MM.1S (cell line): ENCODE data around the gene OR8K1.

Experiments
- DNase-seq: peaks from one replicate; pipeline ENCODE4 v3.0.0-alpha.2; 2015
- H2AFZ ChIP-seq: fragments of 300-600 bp; sonication (generic); 2 replicates; pipeline ENCODE4 v1.6.0; 2016; ENCODE audit warnings: antibody characterized with exemption, low read length
- H3F3A ChIP-seq: fragments of 300-600 bp; sonication (generic); 2 replicates; pipeline ENCODE4 v1.6.1; 2016; ENCODE audit warnings: mild to moderate bottlenecking, antibody characterized with exemption, low read length, moderate library complexity, mixed read lengths; ENCODE audit not compliant: insufficient read depth
- H3K27ac ChIP-seq: fragments of 300-600 bp; sonication (generic); 2 replicates; pipeline ENCODE4 v1.5.1; 2016; ENCODE audit warnings: mild to moderate bottlenecking, low read length
- H3K27me3 ChIP-seq: fragments of 300-600 bp; sonication (generic); replicated peaks from 2 replicates; pipeline ENCODE4 v1.6.0; 2016; ENCODE audit warnings: low read length; ENCODE audit not compliant: insufficient read depth
- H3K36me3 ChIP-seq: fragments of 300-600 bp; sonication (generic); replicated peaks from 2 replicates; pipeline ENCODE4 v1.6.1; 2016; ENCODE audit warnings: mild to moderate bottlenecking, low read length, mixed read lengths; ENCODE audit not compliant: insufficient read depth
- H3K4me1 ChIP-seq: fragments of 300-600 bp; sonication (generic); 2 replicates; pipeline ENCODE4 v1.6.1; 2016; ENCODE audit warnings: low read length, mixed read lengths
- H3K4me2 ChIP-seq: fragments of 300-600 bp; sonication (generic); 2 replicates; pipeline ENCODE4 v1.6.0; 2016; ENCODE audit warnings: low read depth, low read length
- H3K4me3 ChIP-seq: fragments of 300-600 bp; sonication (generic); 2 replicates; pipeline ENCODE4 v1.5.1; 2016; ENCODE audit warnings: low read length, mixed read lengths
- H3K79me2 ChIP-seq: fragments of 300-600 bp; sonication (generic); 2 replicates; pipeline ENCODE4 v1.6.1; 2016; ENCODE audit warnings: mixed run types, low read length, mixed read lengths
- H3K9ac ChIP-seq: fragments of 300-600 bp; sonication (generic); 2 replicates; pipeline ENCODE4 v1.6.1; 2016; ENCODE audit warnings: low read length, mixed read lengths
- H3K9me2 ChIP-seq: fragments of 300-600 bp; sonication (generic); replicated peaks from 2 replicates; pipeline ENCODE4 v1.6.1; 2016; ENCODE audit warnings: mild to moderate bottlenecking, low read length, mixed read lengths; ENCODE audit not compliant: insufficient read depth
- H3K9me3 ChIP-seq: fragments of 300-600 bp; sonication (generic); replicated peaks from 2 replicates; pipeline ENCODE4 v1.6.1; 2016; ENCODE audit warnings: mild to moderate bottlenecking, low read length, mixed read lengths; ENCODE audit not compliant: insufficient read depth
- H4K20me1 ChIP-seq: fragments of 300-600 bp; sonication (generic); 2 replicates; pipeline ENCODE4 v1.6.1; 2016; ENCODE audit warnings: mild to moderate bottlenecking, low read length, moderate library complexity, mixed read lengths; ENCODE audit not compliant: insufficient read depth
- EZH2 ChIP-seq: fragments of 300-600 bp; sonication (generic); optimal IDR thresholded peaks from 2 replicates; pipeline ENCODE3; 2017; ENCODE audit warnings: low read depth, mild to moderate bottlenecking, antibody characterized with exemption, low read length, mixed read lengths
- EZH2phosphoT487 ChIP-seq: fragments of 300-600 bp; sonication (generic); IDR thresholded peaks from 2 replicates; pipeline ENCODE4 v1.6.1; 2018; ENCODE audit warnings: antibody characterized with exemption, low read length
- TF ChIP-seq, protein P1 (sequence below): fragments of 300-600 bp; sonication (generic); IDR thresholded peaks from 2 replicates; pipeline ENCODE4 v1.5.1; 2016; ENCODE audit warnings: antibody characterized with exemption, low read length, mixed read lengths

Gene OR8K1

DNA sequence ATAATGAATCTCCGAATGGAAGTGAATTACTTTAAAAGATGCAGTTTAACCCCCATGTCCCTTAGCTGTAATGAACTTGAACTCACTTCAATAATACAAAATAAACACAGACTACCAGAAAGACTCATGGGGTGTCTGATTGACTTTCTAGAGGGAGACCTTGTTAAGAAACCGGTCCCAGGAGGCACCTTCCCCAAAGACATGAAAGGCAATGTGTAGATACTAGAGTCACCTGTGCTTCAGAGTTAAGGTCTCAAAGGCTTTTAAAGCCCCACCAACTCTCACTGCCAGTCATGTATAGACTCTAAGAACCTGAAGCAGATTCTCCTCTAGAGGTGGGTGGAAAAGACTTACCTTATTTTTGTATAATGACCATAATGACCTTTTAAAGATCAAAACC, 8.2 kb downstream of the OR8K1 start, which contains the start of gene OR8J1:
Gene OR8J1 (plus strand): TSS at position 301 of the 400 bp plus-strand sequence. CDS start 5,956 bp downstream, outside the sequence.
- H3F3A ChIP-seq: no peaks in the 10 kb centered on the region
- no peaks in the 10 kb centered on the region for H3K9me2 ChIP-seq
- no peaks in the 10 kb centered on the region for H4K20me1 ChIP-seq
- no peak within 1 kb of the TSS for H3K4me3 ChIP-seq
- TF ChIP-seq, protein P1, sequence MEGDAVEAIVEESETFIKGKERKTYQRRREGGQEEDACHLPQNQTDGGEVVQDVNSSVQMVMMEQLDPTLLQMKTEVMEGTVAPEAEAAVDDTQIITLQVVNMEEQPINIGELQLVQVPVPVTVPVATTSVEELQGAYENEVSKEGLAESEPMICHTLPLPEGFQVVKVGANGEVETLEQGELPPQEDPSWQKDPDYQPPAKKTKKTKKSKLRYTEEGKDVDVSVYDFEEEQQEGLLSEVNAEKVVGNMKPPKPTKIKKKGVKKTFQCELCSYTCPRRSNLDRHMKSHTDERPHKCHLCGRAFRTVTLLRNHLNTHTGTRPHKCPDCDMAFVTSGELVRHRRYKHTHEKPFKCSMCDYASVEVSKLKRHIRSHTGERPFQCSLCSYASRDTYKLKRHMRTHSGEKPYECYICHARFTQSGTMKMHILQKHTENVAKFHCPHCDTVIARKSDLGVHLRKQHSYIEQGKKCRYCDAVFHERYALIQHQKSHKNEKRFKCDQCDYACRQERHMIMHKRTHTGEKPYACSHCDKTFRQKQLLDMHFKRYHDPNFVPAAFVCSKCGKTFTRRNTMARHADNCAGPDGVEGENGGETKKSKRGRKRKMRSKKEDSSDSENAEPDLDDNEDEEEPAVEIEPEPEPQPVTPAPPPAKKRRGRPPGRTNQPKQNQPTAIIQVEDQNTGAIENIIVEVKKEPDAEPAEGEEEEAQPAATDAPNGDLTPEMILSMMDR: no peak
- TF ChIP-seq EZH2: no peak
- TF ChIP-seq EZH2phosphoT487: no peak
- no peak within 1 kb of the TSS for H3K27ac ChIP-seq
- no peak for DNase-seq
- H3K27me3 ChIP-seq: no peaks in the 10 kb centered on the region
- no peaks in the 10 kb centered on the region for H3K36me3 ChIP-seq
- H3K79me2 ChIP-seq: no peaks in the 10 kb centered on the region
- H3K4me2 ChIP-seq: no peak within 1 kb of the TSS
- H3K9ac ChIP-seq: no peak within 1 kb of the TSS
- no peaks in the 10 kb centered on the region for H3K9me3 ChIP-seq
- H2AFZ ChIP-seq: no peak within 1 kb of the TSS
- no peaks in the 10 kb centered on the region for H3K4me1 ChIP-seq

DNA sequence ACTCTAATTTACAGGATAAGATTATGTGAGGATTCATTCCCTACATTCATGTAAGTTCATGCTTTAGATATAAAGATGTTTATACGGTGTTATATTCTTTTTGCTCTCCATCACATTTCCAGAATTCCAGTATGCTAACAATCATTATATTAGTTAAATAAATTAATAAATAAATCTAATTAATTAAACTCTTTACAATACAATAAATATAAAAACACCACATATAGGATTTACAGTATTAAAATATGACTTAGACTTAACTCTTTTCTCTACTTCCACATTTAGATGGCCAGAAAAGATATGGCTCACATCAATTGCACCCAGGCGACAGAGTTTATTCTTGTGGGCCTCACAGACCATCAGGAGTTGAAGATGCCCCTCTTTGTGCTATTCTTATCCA, 29.5 kb downstream of the OR8K1 start, which contains the start of gene OR8U1:
Gene OR8U1 (plus strand): TSS at position 301 of the 400 bp plus-strand sequence. CDS start 0 bp downstream, at position 301.
- no peak for DNase-seq

GRCh38 chr11:56380120-56380519, 34.3 kb downstream of the OR8K1 start:
- Histone ChIP-seq H4K20me1 (no peaks in the 10 kb centered on the region), H3K9me2 (no peaks in the 10 kb centered on the region), H3K27me3 (no peaks in the 10 kb centered on the region), H3K79me2 (no peaks in the 10 kb centered on the region), H2AFZ (no peak overlapping the region), H3K36me3 (no peaks in the 10 kb centered on the region), H3K4me2 (no peak overlapping the region), H3K4me1 (no peaks in the 10 kb centered on the region), H3K27ac (no peak overlapping the region), H3K9ac (no peak overlapping the region), H3K9me3 (no peaks in the 10 kb centered on the region), H3F3A (no peaks in the 10 kb centered on the region), H3K4me3 (no peak overlapping the region)
- TF ChIP-seq, protein P1: no peak
- TF ChIP-seq EZH2: no peak
- no peak for TF ChIP-seq EZH2phosphoT487
- DNase-seq: no peak

More for the DNA sequence above, 29.5 kb downstream of the OR8K1 start, which contains the start of gene OR8U1:
- no peaks in the 10 kb centered on the region for H4K20me1 ChIP-seq
- no peaks in the 10 kb centered on the region for H3K4me1 ChIP-seq
- H3K9me3 ChIP-seq: no peaks in the 10 kb centered on the region
- TF ChIP-seq, protein P1: no peak
- TF ChIP-seq EZH2phosphoT487 (no peak), EZH2 (no peak)
- H3K27me3 ChIP-seq: no peaks in the 10 kb centered on the region
- H3K4me3 ChIP-seq: no peak within 1 kb of the TSS
- H3K9me2 ChIP-seq: no peaks in the 10 kb centered on the region
- no peaks in the 10 kb centered on the region for H3K79me2 ChIP-seq
- no peak within 1 kb of the TSS for H3K9ac ChIP-seq
- no peaks in the 10 kb centered on the region for H3F3A ChIP-seq
- H3K36me3 ChIP-seq: no peaks in the 10 kb centered on the region
- no peak within 1 kb of the TSS for H2AFZ ChIP-seq
- H3K27ac ChIP-seq: no peak within 1 kb of the TSS
- H3K4me2 ChIP-seq: no peak within 1 kb of the TSS
